Fibroblast of lung (primary cell): ENCODE data around the gene NKAIN2. TPM values are rescaled to one million over a fixed set of nuclear protein-coding genes. Genes with fewer than 3 reads are reported as not detected.

Source experiments
- DNase-seq, 2 donors: peaks; one replicate each; pipeline versions ENCODE4 v3.0.0 to v3.0.0-alpha.2; 2010; ENCODE audit warnings: low read depth in 2 of 2
- H2AFZ ChIP-seq: 2 replicates; pipeline ENCODE4 v1.5.1; 2012; ENCODE audit warnings: low read length, control low read depth, inconsistent platforms
- H3K27ac ChIP-seq: 2 replicates; pipeline ENCODE4 v1.5.1; 2011; ENCODE audit warnings: low read length, control low read depth; ENCODE audit not compliant: insufficient read depth
- H3K27me3 ChIP-seq: 2 replicates; pipeline ENCODE4 v1.5.1; 2011; ENCODE audit warnings: mild to moderate bottlenecking, low read length; ENCODE audit not compliant: control insufficient read depth, insufficient read depth
- H3K36me3 ChIP-seq: 2 replicates; pipeline ENCODE4 v1.5.1; 2011; ENCODE audit warnings: low read length; ENCODE audit not compliant: control insufficient read depth, insufficient read depth
- H3K4me1 ChIP-seq: 2 replicates; pipeline ENCODE4 v1.5.1; 2011; ENCODE audit warnings: low read length; ENCODE audit not compliant: control insufficient read depth, insufficient read depth; ENCODE audit errors: extremely low read depth
- H3K4me2 ChIP-seq: 2 replicates; pipeline ENCODE4 v1.5.1; 2011; ENCODE audit warnings: low read length, control low read depth; ENCODE audit not compliant: insufficient read depth; ENCODE audit errors: extremely low read depth
- H3K4me3 ChIP-seq, 4 experiments: fragments of 200-600 bp in 1 of 4; sonication (generic) in 1 of 4; replicated peaks in 1 of 4; 2 replicates each; pipeline ENCODE4 v1.5.1; 2011 to 2016; ENCODE audit warnings: low read length in 4 of 4, low read depth in 3 of 4, mild to moderate bottlenecking in 3 of 4, control low read depth in 2 of 4, inconsistent platforms in 1 of 4, mixed read lengths in 1 of 4; ENCODE audit not compliant: insufficient read depth in 1 of 4; ENCODE audit errors: control extremely low read depth in 1 of 4
- H3K79me2 ChIP-seq: 2 replicates; pipeline ENCODE4 v1.5.1; 2012; ENCODE audit warnings: mild to moderate bottlenecking, low read length, inconsistent platforms; ENCODE audit not compliant: control insufficient read depth, insufficient read depth
- H3K9ac ChIP-seq: 2 replicates; pipeline ENCODE4 v1.5.1; 2011; ENCODE audit warnings: mild to moderate bottlenecking, low read length, control low read depth; ENCODE audit not compliant: insufficient read depth
- H3K9me3 ChIP-seq: 2 replicates; pipeline ENCODE4 v1.5.1; 2012; ENCODE audit warnings: low read depth, low read length; ENCODE audit not compliant: control insufficient read depth, insufficient read depth
- H4K20me1 ChIP-seq: 2 replicates; pipeline ENCODE4 v1.5.1; 2011; ENCODE audit warnings: low read length; ENCODE audit not compliant: control insufficient read depth, insufficient read depth; ENCODE audit errors: extremely low read depth
- EZH2 ChIP-seq: IDR thresholded peaks from 2 replicates; pipeline ENCODE4 v1.5.1; 2012; ENCODE audit warnings: low read length, control low read depth, mild to moderate bottlenecking; ENCODE audit errors: missing control alignments
- polyA plus RNA-seq, 2 donors: library from polyadenylated mRNA; depleted of rRNA in 1 of 2; stranded (reverse) in 1 of 2; unstranded in 1 of 2; fragments of >200 nt; gene quantifications; 2 replicates each; pipeline ENCODE4 v1.2.1, GENCODE V29; 2011 to 2012; ENCODE audit warnings: missing spikeins in 1 of 2
- total RNA-seq: library from RNA; depleted of rRNA; stranded (reverse); fragments of >200 nt; gene quantifications from 2 replicates; pipeline ENCODE4 v1.2.1, GENCODE V29; 2014
- TF ChIP-seq, protein P1 (sequence below), 2 donors: IDR thresholded peaks in 1 of 2; conservative IDR thresholded peaks in 1 of 2; 1 replicate in 1 of 2; 2 replicates in 1 of 2; pipeline ENCODE4 v1.5.1; 2011 to 2012; ENCODE audit warnings: low read length in 2 of 2, control low read depth in 1 of 2, inconsistent platforms in 1 of 2, low read depth in 1 of 2, mild to moderate bottlenecking in 1 of 2

NKAIN2 gene
- total and polyA plus RNA-seq, 2 donors (not counting 1 experiment from before 2014, with no cell fraction given), result not detected

- H3K27me3 ChIP-seq, result no peaks in the 10 kb centered on the region
- no peaks in the 10 kb centered on the region for H3K4me1 ChIP-seq
- peak in 1 of 2 donors; percentile 21 for DNase-seq
Observed at GRCh38 chr6:124028117-124028516, 224.5 kb downstream of the NKAIN2 start.

DNA sequence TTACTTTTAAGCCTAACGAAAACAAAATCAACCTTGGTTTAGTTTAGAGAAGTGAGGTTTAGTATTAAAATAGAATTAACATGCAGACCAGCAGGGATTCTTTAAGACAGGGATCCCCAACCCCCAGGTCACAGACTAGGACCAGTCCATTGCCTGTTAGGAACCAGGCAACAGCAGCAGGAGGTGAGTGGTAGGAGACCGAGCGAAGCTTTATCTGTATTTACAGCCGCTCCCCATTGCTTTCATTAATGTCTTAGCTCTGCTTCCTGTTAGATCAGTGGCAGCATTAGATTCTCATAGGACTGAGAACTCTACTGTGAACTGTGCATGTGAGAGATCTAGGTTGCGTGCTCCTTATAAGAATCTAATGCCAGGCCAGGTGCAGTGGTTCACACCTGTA lies 225.9 kb downstream of the NKAIN2 start:
- Histone ChIP-seq H3K4me1 (no peaks in the 10 kb centered on the region), H4K20me1 (no peaks in the 10 kb centered on the region), H3K4me2 (no peak overlapping the region), H3K9me3 (no peaks in the 10 kb centered on the region), H3K36me3 (no peaks in the 10 kb centered on the region), H3K27me3 (no peaks in the 10 kb centered on the region), H2AFZ (no peak overlapping the region), H3K27ac (no peak overlapping the region), H3K4me3 (no peak overlapping the region), H3K79me2 (no peaks in the 10 kb centered on the region), H3K9ac (no peak overlapping the region)
- TF ChIP-seq EZH2, result no peak
- TF ChIP-seq, protein P1, sequence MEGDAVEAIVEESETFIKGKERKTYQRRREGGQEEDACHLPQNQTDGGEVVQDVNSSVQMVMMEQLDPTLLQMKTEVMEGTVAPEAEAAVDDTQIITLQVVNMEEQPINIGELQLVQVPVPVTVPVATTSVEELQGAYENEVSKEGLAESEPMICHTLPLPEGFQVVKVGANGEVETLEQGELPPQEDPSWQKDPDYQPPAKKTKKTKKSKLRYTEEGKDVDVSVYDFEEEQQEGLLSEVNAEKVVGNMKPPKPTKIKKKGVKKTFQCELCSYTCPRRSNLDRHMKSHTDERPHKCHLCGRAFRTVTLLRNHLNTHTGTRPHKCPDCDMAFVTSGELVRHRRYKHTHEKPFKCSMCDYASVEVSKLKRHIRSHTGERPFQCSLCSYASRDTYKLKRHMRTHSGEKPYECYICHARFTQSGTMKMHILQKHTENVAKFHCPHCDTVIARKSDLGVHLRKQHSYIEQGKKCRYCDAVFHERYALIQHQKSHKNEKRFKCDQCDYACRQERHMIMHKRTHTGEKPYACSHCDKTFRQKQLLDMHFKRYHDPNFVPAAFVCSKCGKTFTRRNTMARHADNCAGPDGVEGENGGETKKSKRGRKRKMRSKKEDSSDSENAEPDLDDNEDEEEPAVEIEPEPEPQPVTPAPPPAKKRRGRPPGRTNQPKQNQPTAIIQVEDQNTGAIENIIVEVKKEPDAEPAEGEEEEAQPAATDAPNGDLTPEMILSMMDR (conservative IDR thresholded peaks at IDR 0.05 in 1 of 2, IDR thresholded peaks at IDR 0.05 in 1 of 2; ENCODE audit: low read depth in 1 of 2, low read length in 2 of 2), result no peak
- DNase-seq, result no peak

More at GRCh38 chr6:124028117-124028516, 224.5 kb downstream of the NKAIN2 start:
- Histone ChIP-seq H3K27ac (no peak overlapping the region), H3K79me2 (no peaks in the 10 kb centered on the region), H3K9ac (no peak overlapping the region), H3K9me3 (no peaks in the 10 kb centered on the region), H3K4me2 (no peak overlapping the region), H3K4me3 (no peak overlapping the region), H4K20me1 (no peaks in the 10 kb centered on the region), H3K36me3 (no peaks in the 10 kb centered on the region), H2AFZ (no peak overlapping the region)
- TF ChIP-seq EZH2, result no peak
- TF ChIP-seq, protein P1 (conservative IDR thresholded peaks at IDR 0.05 in 1 of 2, IDR thresholded peaks at IDR 0.05 in 1 of 2; ENCODE audit: low read depth in 1 of 2, low read length in 2 of 2), result no peak

GRCh38 chr6:124033501-124033900 lies 229.8 kb downstream of the NKAIN2 start:
- H3K4me2 ChIP-seq, result no peak overlapping the region

More at GRCh38 chr6:124033501-124033900, 229.8 kb downstream of the NKAIN2 start:
- no peaks in the 10 kb centered on the region for H3K4me1 ChIP-seq
- no peak overlapping the region for H2AFZ ChIP-seq
- TF ChIP-seq, protein P1 (conservative IDR thresholded peaks at IDR 0.05 in 1 of 2, IDR thresholded peaks at IDR 0.05 in 1 of 2; ENCODE audit: low read depth in 1 of 2, low read length in 2 of 2), result no peak
- TF ChIP-seq EZH2, result no peak
- H3K9ac ChIP-seq, result no peak overlapping the region
- no peaks in the 10 kb centered on the region for H4K20me1 ChIP-seq
- no peaks in the 10 kb centered on the region for H3K79me2 ChIP-seq
- H3K36me3 ChIP-seq, result no peaks in the 10 kb centered on the region
- no peaks in the 10 kb centered on the region for H3K9me3 ChIP-seq
- DNase-seq, result no peak
- no peak overlapping the region for H3K27ac ChIP-seq
- H3K27me3 ChIP-seq, result no peaks in the 10 kb centered on the region
- no peak overlapping the region for H3K4me3 ChIP-seq
